Subcutaneous adipose tissue (tissue), 4 donors: ENCODE results near the gene PNKP. TPM values are rescaled to one million over a fixed set of nuclear protein-coding genes. Genes with fewer than 3 reads are reported as not detected.

Experiments
- CTCF ChIP-seq: fragments of 450-650 bp; IDR thresholded peaks from one replicate; pipeline ENCODE4 v1.5.1; 2016; ENCODE audit warnings: low read depth, mild to moderate bottlenecking, control low read depth, antibody characterized with exemption, moderate library complexity
- total RNA-seq, 4 donors: library from RNA; depleted of rRNA; stranded (reverse); fragments of >200 nt; gene quantifications; one replicate each; pipeline ENCODE4 v1.1.0, GENCODE V29; 2016

Gene PNKP
- total RNA-seq, 4 donors from 2014 or later = 25.9 to 48.0 (median 38.7) TPM

GRCh38 chr19:49869009-49869483 is 1.7 kb upstream of the PNKP start:
- TF ChIP-seq CTCF = no peak

GRCh38 chr19:49864890-49865289 is 2.5 kb downstream of the PNKP start:
- no peak for TF ChIP-seq CTCF

GRCh38 chr19:49863935-49864320 is 3.4 kb downstream of the PNKP start:
- TF ChIP-seq CTCF = no peak

GRCh38 chr19:49863254-49863934 is 4.0 kb downstream of the PNKP start:
- no peak for TF ChIP-seq CTCF

- TF ChIP-seq CTCF = no peak
Measured at GRCh38 chr19:49862391-49863253, 4.8 kb downstream of the PNKP start.

- no peak for TF ChIP-seq CTCF
Measured at GRCh38 chr19:49861541-49862378, 5.6 kb downstream of the PNKP start.

GRCh38 chr19:49861107-49861506 is 6.3 kb downstream of the PNKP start:
- TF ChIP-seq CTCF = no peak
